Body of pancreas (tissue), 4 donors: ENCODE results near the gene AP2A2. TPM values are rescaled to one million over a fixed set of nuclear protein-coding genes. Genes with fewer than 3 reads are reported as not detected.
A peak's percentile ranks its signal among the peaks of the same experiment; 100 is the strongest.

Experiments
- ATAC-seq: fragments of 150-250 bp; one replicate; pipeline ENCODE4 v1.9.1; 2016
- DNase-seq, 4 donors: peaks; one replicate each; pipeline ENCODE4 v3.0.0-alpha.2; 2019
- H3K27ac ChIP-seq, 4 donors: fragments of 200-600 bp; sonication (generic); 1 replicate in 3 of 4; 2 replicates in 1 of 4; pipeline versions ENCODE4 v1.5.1 to v1.6.1; 2016 to 2019; ENCODE audit warnings: mild to moderate bottlenecking in 1 of 4, mixed read lengths in 1 of 4, moderate library complexity in 1 of 4
- H3K27me3 ChIP-seq, 2 donors: fragments of 200-600 bp; sonication (generic); one replicate each; pipeline ENCODE4 v1.6.0; 2016; ENCODE audit warnings: mild to moderate bottlenecking in 1 of 2
- H3K36me3 ChIP-seq, 2 donors: fragments of 200-600 bp; sonication (generic); replicated peaks in 1 of 2; 2 replicates each; pipeline ENCODE4 v1.5.1; 2016; ENCODE audit warnings: low read depth in 2 of 2; ENCODE audit not compliant: insufficient read depth in 1 of 2
- H3K4me1 ChIP-seq: fragments of 200-600 bp; sonication (generic); one replicate; pipeline ENCODE4 v1.6.0; 2016
- H3K4me3 ChIP-seq, 2 donors: fragments of 200-600 bp; sonication (generic); 1 replicate in 1 of 2; 2 replicates in 1 of 2; pipeline ENCODE4 v1.5.1; 2016 to 2019
- H3K9me3 ChIP-seq, 3 donors: fragments of 200-600 bp; sonication (generic); 1 replicate in 2 of 3; 2 replicates in 1 of 3; pipeline ENCODE4 v1.5.1; 2016
- POLR2A ChIP-seq, 3 donors: fragments of 450-650 bp; IDR thresholded peaks; one replicate each; pipeline ENCODE4 v1.6.1; 2016; ENCODE audit warnings: antibody characterized with exemption in 3 of 3, mild to moderate bottlenecking in 2 of 3
- WGBS, 2 donors: methylation state at CpG; one replicate each; pipeline ENCODE4 v1.1.5; 2017; 5-methylcytosine and 5-hydroxymethylcytosine counted together
- intact Hi-C: fragments of 100-400 bp; cut with DNase I; formaldehyde crosslinking; loops from one replicate; pipeline ENCODE4 v1.15.1; 2023
- total RNA-seq, 2 donors: library from RNA; depleted of rRNA; stranded (reverse); fragments of >200 nt; gene quantifications; one replicate each; pipeline ENCODE4 v1.1.0, GENCODE V29; 2016
- TF ChIP-seq, protein P1 (sequence below), 7 experiments: fragments of 450-650 bp in 4 of 7; fragments of 200-600 bp in 3 of 7; sonication (generic) in 3 of 7; IDR thresholded peaks; one replicate each; pipeline ENCODE4 v1.5.1; 2016 to 2019; ENCODE audit warnings: antibody characterized with exemption in 7 of 7

AP2A2 gene
- total RNA-seq, 2 donors from 2014 or later, result 40.7 to 77.8 TPM

DNA sequence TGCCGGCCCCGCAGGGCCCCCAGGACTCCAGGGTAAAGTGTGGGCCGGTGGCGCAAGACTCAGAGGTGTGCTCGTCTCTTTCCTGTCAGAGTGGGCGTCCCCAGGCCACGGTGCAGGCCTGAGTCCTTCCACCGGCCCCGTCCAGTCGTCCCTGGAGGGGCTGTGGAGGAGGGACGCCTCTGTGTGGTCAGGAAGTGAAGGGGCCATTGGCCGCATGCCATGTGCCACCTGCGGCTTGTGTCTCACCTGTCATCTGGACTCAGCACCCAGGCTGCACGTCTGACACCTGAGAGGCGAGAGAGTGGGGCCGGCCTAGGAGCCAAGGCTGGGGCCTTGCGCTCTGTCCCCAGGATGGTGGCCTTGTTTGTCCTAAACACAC is 85.6 kb downstream of the AP2A2 start:
- intact Hi-C loops, result no loop called here
- H3K9me3 ChIP-seq, result no peaks in the 10 kb centered on the region
- DNase-seq (peak; percentile 54 to 85 (median 68)), ATAC-seq (peak; percentile 25)
- no peaks in the 10 kb centered on the region for H3K27me3 ChIP-seq
- H3K36me3 ChIP-seq, result peaks cover 0 to 4% of the 10 kb centered on the region in 2 donors
- no peak for TF ChIP-seq POLR2A (IDR thresholded peaks at IDR 0.05)
- TF ChIP-seq, protein P1, sequence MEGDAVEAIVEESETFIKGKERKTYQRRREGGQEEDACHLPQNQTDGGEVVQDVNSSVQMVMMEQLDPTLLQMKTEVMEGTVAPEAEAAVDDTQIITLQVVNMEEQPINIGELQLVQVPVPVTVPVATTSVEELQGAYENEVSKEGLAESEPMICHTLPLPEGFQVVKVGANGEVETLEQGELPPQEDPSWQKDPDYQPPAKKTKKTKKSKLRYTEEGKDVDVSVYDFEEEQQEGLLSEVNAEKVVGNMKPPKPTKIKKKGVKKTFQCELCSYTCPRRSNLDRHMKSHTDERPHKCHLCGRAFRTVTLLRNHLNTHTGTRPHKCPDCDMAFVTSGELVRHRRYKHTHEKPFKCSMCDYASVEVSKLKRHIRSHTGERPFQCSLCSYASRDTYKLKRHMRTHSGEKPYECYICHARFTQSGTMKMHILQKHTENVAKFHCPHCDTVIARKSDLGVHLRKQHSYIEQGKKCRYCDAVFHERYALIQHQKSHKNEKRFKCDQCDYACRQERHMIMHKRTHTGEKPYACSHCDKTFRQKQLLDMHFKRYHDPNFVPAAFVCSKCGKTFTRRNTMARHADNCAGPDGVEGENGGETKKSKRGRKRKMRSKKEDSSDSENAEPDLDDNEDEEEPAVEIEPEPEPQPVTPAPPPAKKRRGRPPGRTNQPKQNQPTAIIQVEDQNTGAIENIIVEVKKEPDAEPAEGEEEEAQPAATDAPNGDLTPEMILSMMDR (IDR thresholded peaks at IDR 0.05), result peak in 1 of 7 experiments; percentile 18
- WGBS, 2 donors, result 18 to 28% methylated on average over 11 to 17 of the region's 17 CpGs
- H3K4me1 ChIP-seq, result peaks cover 50% of the 10 kb centered on the region
- no peak overlapping the region for H3K4me3 ChIP-seq
- peak overlapping the region; percentile 76 to 93 (median 82) for H3K27ac ChIP-seq

DNA sequence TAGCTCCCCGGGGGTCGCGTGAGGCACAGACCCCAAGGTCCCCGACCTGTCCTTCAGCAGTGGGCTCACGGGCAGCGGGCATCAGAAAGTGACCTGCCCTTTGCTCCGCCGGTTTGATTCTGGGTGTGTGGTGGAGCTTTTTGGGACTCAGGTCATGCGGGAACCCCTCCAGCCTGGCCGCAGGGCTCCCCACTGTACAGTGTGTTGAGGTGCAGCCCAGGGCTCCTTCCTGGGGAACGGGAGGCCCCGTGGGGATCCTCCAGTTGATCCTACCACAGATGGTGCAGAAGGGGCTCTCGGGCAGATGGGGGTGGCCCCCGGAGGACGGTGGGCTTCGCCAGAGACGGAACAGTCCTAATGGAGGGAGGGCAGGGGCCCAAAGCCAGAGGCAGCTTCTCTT is 86.6 kb downstream of the AP2A2 start:
- H3K36me3 ChIP-seq, result peaks cover 0 to 4% of the 10 kb centered on the region in 2 donors
- TF ChIP-seq, protein P1 (IDR thresholded peaks at IDR 0.05), result no peak
- TF ChIP-seq POLR2A (IDR thresholded peaks at IDR 0.05), result no peak
- WGBS, 2 donors, result 88 to 96% methylated on average over 9 to 10 of the region's 17 CpGs

DNA sequence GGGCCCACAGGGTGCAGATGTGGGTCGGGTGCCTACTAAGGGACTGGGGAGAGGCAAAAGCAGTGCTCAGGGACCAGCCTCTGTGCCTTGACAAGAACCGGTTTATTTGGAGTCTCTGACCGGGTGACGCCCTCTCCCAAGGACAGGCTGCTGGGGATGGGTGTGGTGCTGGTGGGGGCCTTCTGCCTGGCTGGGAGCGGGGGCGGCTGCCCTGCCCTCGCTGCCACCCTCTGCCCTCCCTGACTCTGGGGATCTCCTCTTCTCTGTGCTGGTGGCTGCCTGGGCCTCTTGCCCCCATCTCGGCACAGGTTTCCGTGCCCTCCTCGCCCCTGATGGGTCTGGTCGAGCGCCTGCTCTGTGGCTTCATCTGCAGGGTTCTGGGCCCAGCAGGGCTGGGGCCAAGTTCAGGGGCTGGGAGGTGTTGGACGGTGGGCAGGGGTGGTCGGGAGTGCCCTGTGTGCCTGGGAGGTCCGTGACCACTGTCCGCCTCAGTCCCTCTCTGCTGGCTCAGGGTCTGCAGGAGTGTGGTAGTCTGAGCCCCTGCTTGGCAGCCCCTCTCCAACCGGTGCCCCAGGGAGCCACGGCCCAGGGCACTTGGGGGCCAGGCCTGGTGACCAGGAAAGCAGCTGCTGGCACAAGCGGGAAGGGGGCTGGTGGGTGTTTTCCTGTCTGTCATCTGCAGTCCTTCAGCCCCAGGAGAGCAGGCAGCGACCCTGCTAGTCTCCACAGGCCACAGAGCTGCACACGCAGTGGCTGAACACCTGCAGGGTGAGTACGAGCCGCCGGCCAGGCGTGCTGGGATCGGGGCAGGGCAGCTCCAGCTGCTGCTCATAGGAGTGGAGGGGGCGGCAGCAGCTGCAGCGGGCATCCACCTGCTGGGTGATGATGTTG is 87.3 kb downstream of the AP2A2 start:
- intact Hi-C loops, result no loop called here
- 73 to 98% methylated on average over 9 to 28 of the region's 28 CpGs for WGBS, 2 donors

More for the DNA sequence above, 86.6 kb downstream of the AP2A2 start:
- Histone ChIP-seq H3K27ac (peak overlapping the region in 3 of 4 donors; percentile 81 to 93 (median 83)), H3K27me3 (no peaks in the 10 kb centered on the region), H3K4me1 (peaks cover 40% of the 10 kb centered on the region), H3K4me3 (no peak overlapping the region), H3K9me3 (no peaks in the 10 kb centered on the region)
- intact Hi-C loops, result no loop called here
- no peak for ATAC-seq
- DNase-seq, result no peak

DNA sequence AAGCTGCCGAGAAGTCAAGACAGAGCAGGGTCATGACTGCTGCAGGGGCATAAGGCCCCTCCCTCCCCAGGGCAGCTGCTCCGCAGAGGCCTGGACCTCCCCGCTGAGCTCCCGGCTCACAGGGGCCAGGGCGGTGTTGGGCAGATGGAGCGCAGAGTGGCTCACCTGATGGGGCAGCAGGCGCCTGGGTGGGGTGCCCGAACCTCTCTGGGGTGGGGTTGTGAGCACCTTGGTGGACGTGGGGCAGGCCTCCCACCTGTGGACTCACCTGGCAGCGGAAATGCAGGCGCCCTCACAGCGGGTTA is 87.9 kb downstream of the AP2A2 start:
- WGBS, 2 donors, result 89 to 100% methylated on average over 1 to 9 of the region's 12 CpGs
- Histone ChIP-seq H3K36me3 (peaks cover 0 to 4% of the 10 kb centered on the region in 2 donors), H3K27me3 (no peaks in the 10 kb centered on the region), H3K4me1 (peaks cover 39% of the 10 kb centered on the region), H3K27ac (peak overlapping the region in 1 of 4 donors; percentile 93), H3K4me3 (no peak overlapping the region), H3K9me3 (no peaks in the 10 kb centered on the region)
- intact Hi-C loops, result no loop called here
- ATAC-seq (no peak), DNase-seq (no peak)
- no peak for TF ChIP-seq POLR2A (IDR thresholded peaks at IDR 0.05)
- TF ChIP-seq, protein P1 (IDR thresholded peaks at IDR 0.05), result no peak

More for the DNA sequence above, 87.3 kb downstream of the AP2A2 start:
- peaks cover 0 to 4% of the 10 kb centered on the region in 2 donors for H3K36me3 ChIP-seq
- H3K27ac ChIP-seq, result peak overlapping the region in 1 of 4 donors; percentile 93
- no peak for ATAC-seq
- no peaks in the 10 kb centered on the region for H3K9me3 ChIP-seq
- no peak overlapping the region for H3K4me3 ChIP-seq
- TF ChIP-seq, protein P1 (IDR thresholded peaks at IDR 0.05), result no peak
- no peak for TF ChIP-seq POLR2A (IDR thresholded peaks at IDR 0.05)
- peaks cover 39% of the 10 kb centered on the region for H3K4me1 ChIP-seq
- peak in 1 of 4 donors; percentile 57 for DNase-seq
- H3K27me3 ChIP-seq, result no peaks in the 10 kb centered on the region
